ENCODE measurements around the gene MBNL3. TPM values are rescaled to one million over a fixed set of nuclear protein-coding genes. Genes with fewer than 3 reads are reported as not detected.

MBNL3 gene
- total RNA-seq, 4 donors from 2014 or later, result 30.6 to 41.3 (median 37.2) TPM

GRCh38 chrX:132394591-132394990 lies 94.2 kb downstream of the MBNL3 start:
- no peak for TF ChIP-seq EP300 (IDR thresholded peaks at IDR 0.05)
- no peak for TF ChIP-seq CTCF (IDR thresholded peaks at IDR 0.05)
- TF ChIP-seq POLR2A (IDR thresholded peaks at IDR 0.05), result no peak
- no peak for TF ChIP-seq POLR2AphosphoS5 (IDR thresholded peaks at IDR 0.05)
- DNase-seq (ENCODE audit: low spot score in 2 of 2), result no peak
- Histone ChIP-seq H3K27ac (no peak overlapping the region), H3K9me3 (no peaks in the 10 kb centered on the region), H3K36me3 (no peaks in the 10 kb centered on the region), H3K4me3 (no peak overlapping the region), H3K4me1 (no peaks in the 10 kb centered on the region), H3K27me3 (no peaks in the 10 kb centered on the region)

DNA sequence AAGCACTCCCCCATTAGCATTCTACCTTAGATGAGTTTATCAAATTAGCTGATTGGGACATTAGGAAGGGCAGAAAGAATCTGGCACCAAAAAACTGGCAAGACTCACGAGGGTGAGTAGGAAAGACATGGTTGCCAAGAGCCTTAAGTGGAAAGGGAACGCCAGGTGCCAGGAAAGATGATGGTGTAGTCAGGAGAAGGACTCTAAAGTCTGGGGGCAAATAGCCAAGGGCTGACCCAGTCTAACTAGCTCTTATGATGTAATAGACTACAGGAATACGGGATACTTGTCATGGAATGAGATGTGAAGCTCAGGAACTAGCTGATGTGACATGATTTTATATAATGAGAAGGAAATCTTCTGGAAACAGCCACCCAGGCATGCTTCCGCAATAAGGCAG lies 94.8 kb downstream of the MBNL3 start:
- no peak for DNase-seq (ENCODE audit: low spot score in 2 of 2)
- no peaks in the 10 kb centered on the region for H3K27me3 ChIP-seq
- no peak for TF ChIP-seq POLR2AphosphoS5 (IDR thresholded peaks at IDR 0.05)
- no peak for TF ChIP-seq EP300 (IDR thresholded peaks at IDR 0.05)
- TF ChIP-seq POLR2A (IDR thresholded peaks at IDR 0.05), result no peak
- no peak for TF ChIP-seq CTCF (IDR thresholded peaks at IDR 0.05)
- no peaks in the 10 kb centered on the region for H3K4me1 ChIP-seq
- H3K27ac ChIP-seq, result no peak overlapping the region
- H3K9me3 ChIP-seq, result no peaks in the 10 kb centered on the region
- no peaks in the 10 kb centered on the region for H3K36me3 ChIP-seq
- 59% methylated on average over 4 of the region's 4 CpGs for WGBS
- H3K4me3 ChIP-seq, result no peak overlapping the region

DNA sequence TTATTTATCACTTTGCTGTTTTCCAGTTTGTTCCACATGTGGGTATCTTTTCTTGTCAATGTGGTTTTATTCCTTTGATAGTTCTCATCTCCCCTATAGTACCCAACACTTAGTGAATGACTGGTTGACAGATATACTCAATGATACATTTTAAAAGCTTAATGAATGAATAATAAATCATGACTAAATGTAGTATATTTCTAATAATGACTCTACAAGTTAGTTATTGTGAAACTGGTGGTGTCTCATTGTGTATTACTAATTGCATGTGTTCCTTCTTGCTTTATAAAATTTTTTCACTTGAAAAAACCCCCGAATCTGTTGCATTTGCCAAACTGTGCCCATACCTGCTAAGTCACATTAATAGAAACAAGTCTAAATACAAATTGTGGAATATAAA lies 95.4 kb downstream of the MBNL3 start:
- TF ChIP-seq POLR2A (IDR thresholded peaks at IDR 0.05) (no peak), POLR2AphosphoS5 (IDR thresholded peaks at IDR 0.05) (no peak), EP300 (IDR thresholded peaks at IDR 0.05) (no peak), CTCF (IDR thresholded peaks at IDR 0.05) (no peak)
- no peaks in the 10 kb centered on the region for H3K27me3 ChIP-seq
- no peaks in the 10 kb centered on the region for H3K36me3 ChIP-seq
- no peak overlapping the region for H3K4me3 ChIP-seq
- DNase-seq (ENCODE audit: low spot score in 2 of 2), result no peak
- no peaks in the 10 kb centered on the region for H3K9me3 ChIP-seq
- WGBS, result 54% methylated on average over 1 of the region's 1 CpG
- no peak overlapping the region for H3K27ac ChIP-seq
- no peaks in the 10 kb centered on the region for H3K4me1 ChIP-seq

- H3K36me3 ChIP-seq, result no peaks in the 10 kb centered on the region
Measured at GRCh38 chrX:132393085-132393484, 95.8 kb downstream of the MBNL3 start.

GRCh38 chrX:132390792-132391191 lies 98.0 kb downstream of the MBNL3 start:
- no peaks in the 10 kb centered on the region for H3K36me3 ChIP-seq
- H3K4me3 ChIP-seq, result no peak overlapping the region
- no peak overlapping the region for H3K27ac ChIP-seq
- TF ChIP-seq POLR2A (IDR thresholded peaks at IDR 0.05), result no peak
- no peak for TF ChIP-seq EP300 (IDR thresholded peaks at IDR 0.05)
- TF ChIP-seq POLR2AphosphoS5 (IDR thresholded peaks at IDR 0.05), result no peak
- no peak for TF ChIP-seq CTCF (IDR thresholded peaks at IDR 0.05)
- WGBS, result 85% methylated on average over 9 of the region's 9 CpGs
- peaks cover 5% of the 10 kb centered on the region for H3K4me1 ChIP-seq
- H3K27me3 ChIP-seq, result no peaks in the 10 kb centered on the region
- no peak for DNase-seq (ENCODE audit: low spot score in 2 of 2)
- H3K9me3 ChIP-seq, result no peaks in the 10 kb centered on the region

More at GRCh38 chrX:132393085-132393484, 95.8 kb downstream of the MBNL3 start:
- TF ChIP-seq CTCF (IDR thresholded peaks at IDR 0.05) (no peak), POLR2A (IDR thresholded peaks at IDR 0.05) (no peak), POLR2AphosphoS5 (IDR thresholded peaks at IDR 0.05) (no peak), EP300 (IDR thresholded peaks at IDR 0.05) (no peak)
- Histone ChIP-seq H3K27ac (no peak overlapping the region), H3K4me1 (peaks cover 2% of the 10 kb centered on the region), H3K9me3 (no peaks in the 10 kb centered on the region), H3K4me3 (no peak overlapping the region), H3K27me3 (no peaks in the 10 kb centered on the region)
- no peak for DNase-seq (ENCODE audit: low spot score in 2 of 2)
